K562 (cell line): ENCODE measurements around the gene YPEL1.

Experiments
- HNRNPLL ChIP-seq: fragments of 200-400 bp; formaldehyde crosslinking; IDR thresholded peaks from 2 replicates; pipeline ENCODE4 v1.6.1; 2017; ENCODE audit warnings: low read length, low read depth, mild to moderate bottlenecking; ENCODE audit not compliant: poor library complexity, severe bottlenecking
- MEIS2 ChIP-seq: fragments of 450-650 bp; IDR thresholded peaks from 2 replicates; pipeline ENCODE4 v1.6.1; 2014; ENCODE audit warnings: mild to moderate bottlenecking; ENCODE audit not compliant: partially characterized antibody
- MTA1 ChIP-seq: fragments of 450-650 bp; IDR thresholded peaks from 2 replicates; pipeline ENCODE4 v1.6.1; 2017; ENCODE audit warnings: borderline replicate concordance
- NFIC ChIP-seq: fragments of 450-650 bp; IDR thresholded peaks from 2 replicates; pipeline ENCODE4 v1.6.1; 2017; ENCODE audit warnings: mild to moderate bottlenecking, inconsistent platforms
- PCBP2 ChIP-seq: fragments of 200-400 bp; formaldehyde crosslinking; IDR thresholded peaks from 2 replicates; pipeline ENCODE4 v1.6.1; 2018; ENCODE audit warnings: low read length, low read depth, mild to moderate bottlenecking, moderate library complexity; ENCODE audit not compliant: poor library complexity, severe bottlenecking
- POLR2AphosphoS5 ChIP-seq: IDR thresholded peaks from 2 replicates; pipeline ENCODE4 v1.6.1; 2011; ENCODE audit warnings: mild to moderate bottlenecking, low read depth, low read length, moderate library complexity; ENCODE audit not compliant: control insufficient read depth, insufficient read depth
- RAD21 ChIP-seq, 2 experiments: fragments of 250-450 bp in 1 of 2; fragments of 450-650 bp in 1 of 2; sonication (Bioruptor Pico) in 1 of 2; formaldehyde crosslinking in 1 of 2; IDR thresholded peaks in 1 of 2; conservative IDR thresholded peaks in 1 of 2; 2 replicates each; pipeline versions ENCODE4 v1.4.0 to v1.8.0; 2020 to 2022; ENCODE audit warnings: mild to moderate bottlenecking in 2 of 2, moderate library complexity in 1 of 2
- RCOR1 ChIP-seq, 2 experiments: IDR thresholded peaks; 2 replicates each; pipeline ENCODE4 v1.6.1; 2012; ENCODE audit warnings: low read depth in 2 of 2, low read length in 2 of 2, borderline replicate concordance in 1 of 2, improper control_type of control experiment in 1 of 2
- SP1 ChIP-seq: sonication (generic); formaldehyde crosslinking; IDR thresholded peaks from 2 replicates; pipeline ENCODE4 v1.8.1; 2022; ENCODE audit warnings: mild to moderate bottlenecking, missing genetic modification reagents
- ZNF224 ChIP-seq: sonication (generic); formaldehyde crosslinking; IDR thresholded peaks from 2 replicates; pipeline ENCODE4 v1.8.0; 2022; ENCODE audit warnings: mild to moderate bottlenecking, missing genetic modification reagents
- ZNF830 ChIP-seq: fragments of 250-450 bp; sonication (Bioruptor Pico); IDR thresholded peaks from 2 replicates; pipeline ENCODE4 v1.5.0; 2021; ENCODE audit warnings: mild to moderate bottlenecking
- TF ChIP-seq, protein P1 (sequence below): fragments of 250-450 bp; sonication (Bioruptor Pico); IDR thresholded peaks from 2 replicates; pipeline ENCODE4 v1.4.0; 2020; ENCODE audit warnings: mild to moderate bottlenecking, moderate library complexity, borderline replicate concordance
- TF ChIP-seq, protein P2 (sequence below), 3 experiments: IDR thresholded peaks in 2 of 3; conservative IDR thresholded peaks in 1 of 3; 2 replicates each; pipeline ENCODE4 v1.5.1; 2011 to 2012; ENCODE audit warnings: low read length in 3 of 3, mild to moderate bottlenecking in 3 of 3, control low read depth in 2 of 3, improper control_type of control experiment in 1 of 3, inconsistent platforms in 1 of 3, low read depth in 1 of 3, mixed read lengths in 1 of 3, moderate library complexity in 1 of 3; ENCODE audit not compliant: insufficient read depth in 2 of 3

DNA sequence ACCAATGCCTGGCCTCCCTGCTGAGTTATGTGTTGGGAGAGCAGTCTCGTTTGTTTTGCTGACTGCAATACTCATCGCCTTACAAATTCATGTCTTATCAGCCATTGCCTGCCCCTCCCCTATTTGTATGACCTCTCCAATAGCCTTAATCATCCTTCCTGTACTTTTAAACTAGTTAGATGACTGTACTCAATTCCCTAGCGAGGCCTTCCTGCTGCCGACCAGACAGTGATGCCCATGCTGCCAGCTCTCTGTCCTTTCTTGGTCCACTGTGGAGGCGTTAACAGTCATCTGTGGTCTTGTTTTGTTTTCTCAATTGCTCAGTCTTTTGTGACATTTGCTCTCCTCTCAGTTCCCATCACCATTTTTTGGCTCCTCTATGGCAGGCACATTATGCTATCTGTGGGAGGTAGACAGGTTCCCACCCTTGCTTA is 20.3 kb upstream of the YPEL1 start:
- TF ChIP-seq HNRNPLL (no peak), ZNF830 (CRISPR knock-in tag) (no peak), SP1 (CRISPR knock-in tag) (no peak), PCBP2 (no peak), POLR2AphosphoS5 (no peak), ZNF224 (CRISPR knock-in tag) (no peak), RCOR1 (IDR thresholded peaks at IDR 0.05; ENCODE audit: borderline replicate concordance in 1 of 2, low read depth in 2 of 2, low read length in 2 of 2) (no peak), MTA1 (no peak), NFIC (no peak), RAD21 (CRISPR knock-in tag; conservative IDR thresholded peaks at IDR 0.05 in 1 of 2, IDR thresholded peaks at IDR 0.05 in 1 of 2) (no peak), MEIS2 (no peak)
- TF ChIP-seq, protein P1, sequence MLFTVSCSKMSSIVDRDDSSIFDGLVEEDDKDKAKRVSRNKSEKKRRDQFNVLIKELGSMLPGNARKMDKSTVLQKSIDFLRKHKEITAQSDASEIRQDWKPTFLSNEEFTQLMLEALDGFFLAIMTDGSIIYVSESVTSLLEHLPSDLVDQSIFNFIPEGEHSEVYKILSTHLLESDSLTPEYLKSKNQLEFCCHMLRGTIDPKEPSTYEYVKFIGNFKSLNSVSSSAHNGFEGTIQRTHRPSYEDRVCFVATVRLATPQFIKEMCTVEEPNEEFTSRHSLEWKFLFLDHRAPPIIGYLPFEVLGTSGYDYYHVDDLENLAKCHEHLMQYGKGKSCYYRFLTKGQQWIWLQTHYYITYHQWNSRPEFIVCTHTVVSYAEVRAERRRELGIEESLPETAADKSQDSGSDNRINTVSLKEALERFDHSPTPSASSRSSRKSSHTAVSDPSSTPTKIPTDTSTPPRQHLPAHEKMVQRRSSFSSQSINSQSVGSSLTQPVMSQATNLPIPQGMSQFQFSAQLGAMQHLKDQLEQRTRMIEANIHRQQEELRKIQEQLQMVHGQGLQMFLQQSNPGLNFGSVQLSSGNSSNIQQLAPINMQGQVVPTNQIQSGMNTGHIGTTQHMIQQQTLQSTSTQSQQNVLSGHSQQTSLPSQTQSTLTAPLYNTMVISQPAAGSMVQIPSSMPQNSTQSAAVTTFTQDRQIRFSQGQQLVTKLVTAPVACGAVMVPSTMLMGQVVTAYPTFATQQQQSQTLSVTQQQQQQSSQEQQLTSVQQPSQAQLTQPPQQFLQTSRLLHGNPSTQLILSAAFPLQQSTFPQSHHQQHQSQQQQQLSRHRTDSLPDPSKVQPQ (CRISPR knock-in tag): no peak
- TF ChIP-seq, protein P2, sequence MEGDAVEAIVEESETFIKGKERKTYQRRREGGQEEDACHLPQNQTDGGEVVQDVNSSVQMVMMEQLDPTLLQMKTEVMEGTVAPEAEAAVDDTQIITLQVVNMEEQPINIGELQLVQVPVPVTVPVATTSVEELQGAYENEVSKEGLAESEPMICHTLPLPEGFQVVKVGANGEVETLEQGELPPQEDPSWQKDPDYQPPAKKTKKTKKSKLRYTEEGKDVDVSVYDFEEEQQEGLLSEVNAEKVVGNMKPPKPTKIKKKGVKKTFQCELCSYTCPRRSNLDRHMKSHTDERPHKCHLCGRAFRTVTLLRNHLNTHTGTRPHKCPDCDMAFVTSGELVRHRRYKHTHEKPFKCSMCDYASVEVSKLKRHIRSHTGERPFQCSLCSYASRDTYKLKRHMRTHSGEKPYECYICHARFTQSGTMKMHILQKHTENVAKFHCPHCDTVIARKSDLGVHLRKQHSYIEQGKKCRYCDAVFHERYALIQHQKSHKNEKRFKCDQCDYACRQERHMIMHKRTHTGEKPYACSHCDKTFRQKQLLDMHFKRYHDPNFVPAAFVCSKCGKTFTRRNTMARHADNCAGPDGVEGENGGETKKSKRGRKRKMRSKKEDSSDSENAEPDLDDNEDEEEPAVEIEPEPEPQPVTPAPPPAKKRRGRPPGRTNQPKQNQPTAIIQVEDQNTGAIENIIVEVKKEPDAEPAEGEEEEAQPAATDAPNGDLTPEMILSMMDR (IDR thresholded peaks at IDR 0.05 in 2 of 3, conservative IDR thresholded peaks at IDR 0.05 in 1 of 3; ENCODE audit: insufficient read depth in 2 of 3, low read depth in 1 of 3, low read length in 3 of 3): no peak
